NB4 (cell line): ENCODE data around the gene FAM221B.

ENCODE experiments used
- DNase-seq: peaks from one replicate; pipeline ENCODE4 v3.0.0; 2010; ENCODE audit warnings: low read depth
- H3K4me3 ChIP-seq: one replicate; pipeline ENCODE4 v1.5.1; 2011; ENCODE audit warnings: mild to moderate bottlenecking, low read depth, low read length, moderate library complexity
- MAX ChIP-seq: IDR thresholded peaks from 2 replicates; pipeline ENCODE4 v1.6.1; 2011; ENCODE audit warnings: low read depth, low read length
- MYC ChIP-seq: IDR thresholded peaks from 2 replicates; pipeline ENCODE4 v1.6.1; 2011; ENCODE audit warnings: low read depth, low read length
- POLR2A ChIP-seq: IDR thresholded peaks from 2 replicates; pipeline ENCODE4 v1.6.1; 2011; ENCODE audit warnings: mild to moderate bottlenecking; ENCODE audit not compliant: insufficient read length; ENCODE audit errors: extremely low read depth
- TF ChIP-seq, protein P1 (sequence below): IDR thresholded peaks from one replicate; pipeline ENCODE4 v1.5.1; 2012; ENCODE audit warnings: low read depth, low read length

FAM221B gene

GRCh38 chr9:35831040-35831439 lies 2.5 kb upstream of the FAM221B start:
- no peak for TF ChIP-seq MYC
- TF ChIP-seq, protein P1, sequence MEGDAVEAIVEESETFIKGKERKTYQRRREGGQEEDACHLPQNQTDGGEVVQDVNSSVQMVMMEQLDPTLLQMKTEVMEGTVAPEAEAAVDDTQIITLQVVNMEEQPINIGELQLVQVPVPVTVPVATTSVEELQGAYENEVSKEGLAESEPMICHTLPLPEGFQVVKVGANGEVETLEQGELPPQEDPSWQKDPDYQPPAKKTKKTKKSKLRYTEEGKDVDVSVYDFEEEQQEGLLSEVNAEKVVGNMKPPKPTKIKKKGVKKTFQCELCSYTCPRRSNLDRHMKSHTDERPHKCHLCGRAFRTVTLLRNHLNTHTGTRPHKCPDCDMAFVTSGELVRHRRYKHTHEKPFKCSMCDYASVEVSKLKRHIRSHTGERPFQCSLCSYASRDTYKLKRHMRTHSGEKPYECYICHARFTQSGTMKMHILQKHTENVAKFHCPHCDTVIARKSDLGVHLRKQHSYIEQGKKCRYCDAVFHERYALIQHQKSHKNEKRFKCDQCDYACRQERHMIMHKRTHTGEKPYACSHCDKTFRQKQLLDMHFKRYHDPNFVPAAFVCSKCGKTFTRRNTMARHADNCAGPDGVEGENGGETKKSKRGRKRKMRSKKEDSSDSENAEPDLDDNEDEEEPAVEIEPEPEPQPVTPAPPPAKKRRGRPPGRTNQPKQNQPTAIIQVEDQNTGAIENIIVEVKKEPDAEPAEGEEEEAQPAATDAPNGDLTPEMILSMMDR, result no peak
- TF ChIP-seq POLR2A, result no peak
- no peak for TF ChIP-seq MAX
- DNase-seq, result no peak
- H3K4me3 ChIP-seq, result no peak overlapping the region

DNA sequence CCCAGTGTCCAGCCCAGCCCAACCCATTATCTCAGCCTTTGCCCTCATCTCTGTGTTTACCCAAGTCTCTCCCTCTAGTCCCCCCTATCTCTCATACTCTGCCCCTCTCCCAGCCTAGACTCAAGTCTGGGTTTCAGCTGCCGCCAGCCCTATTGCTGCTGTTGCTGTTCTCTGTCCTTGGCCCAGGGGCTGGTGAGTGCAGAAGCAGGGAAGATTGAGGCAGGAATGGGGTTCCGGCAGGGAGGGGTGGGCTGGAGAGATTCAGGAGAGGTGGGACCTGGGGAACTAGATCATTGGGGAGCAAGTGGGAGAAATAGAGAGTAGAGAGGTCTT lies 1.2 kb upstream of the FAM221B start:
- DNase-seq, result no peak
- no peak overlapping the region for H3K4me3 ChIP-seq
- TF ChIP-seq MAX (no peak), POLR2A (no peak), MYC (no peak)
- TF ChIP-seq, protein P1, result no peak

GRCh38 chr9:35829084-35829763 lies 692 bp upstream of the FAM221B start, which contains the start of gene TMEM8B:
Gene TMEM8B, plus strand, starts transcription at chr9:35829228. Its CDS starts 220 bp downstream, at chr9:35829448.
- peak within 1 kb of the TSS; percentile 53 for H3K4me3 ChIP-seq
- DNase-seq, result peak; percentile 84
- TF ChIP-seq POLR2A, result peak; percentile 24
- TF ChIP-seq, protein P1, result no peak
- no peak for TF ChIP-seq MAX

DNA sequence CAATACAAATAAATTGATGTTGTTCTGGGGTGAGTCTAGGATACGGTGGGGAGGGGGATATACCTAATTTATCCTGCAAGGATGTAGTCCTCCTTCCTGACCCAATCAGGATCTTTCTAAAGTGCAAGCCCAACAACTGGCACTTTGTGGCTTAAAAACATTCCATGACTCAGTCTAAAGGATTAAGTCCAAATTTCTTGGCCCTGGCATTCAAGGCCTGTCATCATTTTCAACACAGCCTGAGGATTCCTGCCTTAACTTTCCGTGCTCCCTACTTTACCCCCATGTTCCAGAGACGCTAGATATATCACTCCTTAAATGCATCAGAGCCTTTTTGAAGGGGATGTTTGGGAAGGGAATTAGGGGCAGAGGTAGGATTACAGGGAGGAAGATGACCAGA lies 1.0 kb downstream of the FAM221B start:
- DNase-seq, result no peak
- H3K4me3 ChIP-seq, result no peak overlapping the region
- TF ChIP-seq MAX (no peak), MYC (no peak), POLR2A (no peak)
- TF ChIP-seq, protein P1, result no peak

- 0 out of 2 replicates have a peak, but pooled peaks have one; percentile 10 for TF ChIP-seq MAX
- TF ChIP-seq MYC, result no peak
- TF ChIP-seq, protein P1, result peak; percentile 77
- no peak for TF ChIP-seq POLR2A
- peak; percentile 63 for DNase-seq
- no peak overlapping the region for H3K4me3 ChIP-seq
Observed at GRCh38 chr9:35826071-35826701, 2.3 kb downstream of the FAM221B start.

DNA sequence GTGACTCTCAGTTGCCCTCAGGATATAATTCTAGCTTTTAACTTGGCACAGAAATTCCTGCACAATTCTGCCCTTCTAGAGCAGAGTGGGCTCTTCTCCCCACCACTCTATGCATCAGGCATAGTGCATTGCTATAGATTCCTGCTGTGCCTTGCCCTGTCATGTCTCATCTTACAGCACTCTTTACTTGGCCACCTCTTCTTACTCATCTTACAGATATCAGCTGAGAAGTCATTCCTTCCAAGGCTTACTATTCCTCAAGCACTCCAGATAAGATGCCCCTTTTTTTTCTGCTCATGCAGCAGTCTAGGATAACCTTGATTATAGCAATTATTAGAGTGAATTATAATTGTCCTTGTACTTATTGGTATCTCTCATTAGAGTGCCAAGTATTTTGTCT lies 5.6 kb downstream of the FAM221B start:
- TF ChIP-seq, protein P1, result no peak
- TF ChIP-seq POLR2A, result no peak
- no peak for TF ChIP-seq MAX
- TF ChIP-seq MYC, result no peak
- DNase-seq, result no peak
- no peak overlapping the region for H3K4me3 ChIP-seq
